Stimulated activated memory B cell treated with anti-CD40 and anti-IgM and Interleukin-4, amounts not matched to agents 10 μg/mL and 1 μg/mL and 100 μg/mL, for 72 hours (primary cell): Measurements from ENCODE around the gene CORIN.
"Not testable (repeated sequence)": the region's sequence is repeated elsewhere in the genome, so short reads cannot be mapped to it uniquely, and the experiment has no call there.

ENCODE experiments used
- ATAC-seq: fragments of 150-1000 bp; cut with Tn5 transposase; 2 replicates; pipeline ENCODE4 v1.10.0; 2021
- H3K27ac Mint-ChIP-seq: one replicate; pipeline ENCODE4 v1.8.0; 2022; ENCODE audit warnings: mild to moderate bottlenecking, mixed read lengths
- H3K27me3 Mint-ChIP-seq: one replicate; pipeline ENCODE4 v1.8.0; 2022; ENCODE audit warnings: mixed read lengths
- H3K36me3 Mint-ChIP-seq: one replicate; pipeline ENCODE4 v1.8.0; 2022; ENCODE audit warnings: mixed read lengths
- H3K4me1 Mint-ChIP-seq: one replicate; pipeline ENCODE4 v1.8.0; 2022; ENCODE audit warnings: mixed read lengths
- H3K4me3 Mint-ChIP-seq: one replicate; pipeline ENCODE4 v1.8.0; 2022; ENCODE audit warnings: mild to moderate bottlenecking, moderate library complexity, mixed read lengths
- H3K9me3 Mint-ChIP-seq: one replicate; pipeline ENCODE4 v1.8.0; 2022; ENCODE audit warnings: mixed read lengths

The CORIN gene

DNA sequence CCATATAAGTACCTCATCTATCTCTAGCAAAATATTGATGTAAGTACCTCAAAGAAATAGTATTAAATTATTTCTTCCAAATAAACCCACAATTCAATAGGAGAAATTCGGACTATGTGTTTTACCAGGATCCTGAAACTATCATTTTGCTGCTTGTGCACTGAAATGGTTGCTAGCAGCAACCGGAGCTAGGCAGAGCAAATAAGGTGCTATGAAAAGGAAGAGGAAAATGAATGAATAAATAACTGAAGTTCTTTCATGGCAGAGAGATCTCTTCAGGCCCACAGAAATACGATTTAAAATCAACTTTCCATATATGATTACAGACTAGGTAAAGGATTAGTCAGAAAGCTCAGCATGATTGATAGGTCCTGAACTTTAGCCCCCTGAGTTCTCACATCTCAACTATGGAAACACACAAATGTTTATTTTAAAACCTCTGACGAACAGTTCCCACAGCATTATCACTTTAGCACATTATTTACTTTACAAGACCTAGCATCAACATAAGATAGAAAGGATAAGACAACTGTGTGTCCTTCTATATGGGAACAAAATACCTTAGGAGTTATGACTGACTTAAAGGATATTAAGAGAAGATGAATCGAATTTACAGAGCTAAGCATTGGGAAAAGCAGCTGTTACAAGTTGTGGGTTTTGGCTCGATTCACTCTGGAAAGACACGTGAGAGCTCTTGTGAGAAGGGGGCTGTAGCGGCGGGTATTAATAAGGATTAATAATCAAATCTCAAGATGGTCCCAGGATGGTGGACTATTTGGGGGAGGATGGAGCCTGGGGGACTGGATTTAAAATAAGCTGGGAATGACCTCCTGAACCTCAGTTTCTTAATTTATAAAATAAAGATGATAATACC is 104.3 kb downstream of the CORIN start:
- ATAC-seq, result no peak
- Mint-ChIP-seq H3K27ac (no peak overlapping the region), H3K4me3 (no peak overlapping the region), H3K9me3 (peaks cover 4% of the 10 kb centered on the region), H3K4me1 (no peaks in the 10 kb centered on the region), H3K27me3 (peaks cover 22% of the 10 kb centered on the region), H3K36me3 (no peaks in the 10 kb centered on the region)

- H3K4me3 Mint-ChIP-seq, result no peak overlapping the region
- H3K36me3 Mint-ChIP-seq, result no peaks in the 10 kb centered on the region
- no peak for ATAC-seq
- H3K27ac Mint-ChIP-seq, result no peak overlapping the region
- no peaks in the 10 kb centered on the region for H3K4me1 Mint-ChIP-seq
- H3K9me3 Mint-ChIP-seq, result no peaks in the 10 kb centered on the region
- peaks cover 17% of the 10 kb centered on the region for H3K27me3 Mint-ChIP-seq
Measured at GRCh38 chr4:47731182-47731581, 106.7 kb downstream of the CORIN start.

- Mint-ChIP-seq H3K4me1 (no peaks in the 10 kb centered on the region), H3K36me3 (no peaks in the 10 kb centered on the region), H3K27ac (no peak overlapping the region), H3K9me3 (no peaks in the 10 kb centered on the region), H3K27me3 (peaks cover 19% of the 10 kb centered on the region), H3K4me3 (no peak overlapping the region)
- no peak for ATAC-seq
Measured at GRCh38 chr4:47729131-47729680, 108.7 kb downstream of the CORIN start.

GRCh38 chr4:47721892-47722575 is 115.8 kb downstream of the CORIN start:
- no peak for ATAC-seq
- H3K4me3 Mint-ChIP-seq, result no peak overlapping the region
- no peaks in the 10 kb centered on the region for H3K4me1 Mint-ChIP-seq
- H3K27me3 Mint-ChIP-seq, result peaks cover 45% of the 10 kb centered on the region
- H3K27ac Mint-ChIP-seq, result no peak overlapping the region
- H3K36me3 Mint-ChIP-seq, result no peaks in the 10 kb centered on the region
- no peaks in the 10 kb centered on the region for H3K9me3 Mint-ChIP-seq

DNA sequence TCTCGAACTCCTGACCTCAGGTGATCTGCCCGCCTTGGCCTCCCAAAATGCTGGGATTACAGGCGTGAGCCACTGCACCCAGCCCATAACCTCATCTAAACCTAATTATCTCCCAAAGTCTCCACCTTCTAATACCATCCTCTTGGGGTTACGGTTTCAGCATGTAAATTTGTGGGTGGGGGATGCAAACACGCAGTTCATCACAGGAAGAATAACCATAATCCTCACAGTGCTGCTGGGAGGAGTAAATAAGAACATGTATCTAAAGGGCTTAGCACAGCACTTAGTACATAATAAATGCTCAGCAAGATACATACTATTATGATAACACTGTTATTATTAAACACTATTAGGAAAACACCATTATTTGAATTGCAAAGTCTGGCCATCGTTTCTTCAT is 116.4 kb downstream of the CORIN start:
- H3K36me3 Mint-ChIP-seq, result no peaks in the 10 kb centered on the region
- peaks cover 47% of the 10 kb centered on the region for H3K27me3 Mint-ChIP-seq
- no peak overlapping the region for H3K27ac Mint-ChIP-seq
- no peak overlapping the region for H3K4me3 Mint-ChIP-seq
- no peak for ATAC-seq
- no peaks in the 10 kb centered on the region for H3K9me3 Mint-ChIP-seq
- H3K4me1 Mint-ChIP-seq, result no peaks in the 10 kb centered on the region

- Mint-ChIP-seq H3K36me3 (no peaks in the 10 kb centered on the region), H3K4me3 (no peak overlapping the region), H3K9me3 (no peaks in the 10 kb centered on the region), H3K4me1 (no peaks in the 10 kb centered on the region), H3K27ac (no peak overlapping the region), H3K27me3 (peaks cover 47% of the 10 kb centered on the region)
- no peak for ATAC-seq
Measured at GRCh38 chr4:47720787-47721186, 117.1 kb downstream of the CORIN start.

GRCh38 chr4:47719576-47719975 is 118.3 kb downstream of the CORIN start:
- peaks cover 47% of the 10 kb centered on the region for H3K27me3 Mint-ChIP-seq
- no peaks in the 10 kb centered on the region for H3K36me3 Mint-ChIP-seq
- H3K9me3 Mint-ChIP-seq, result no peaks in the 10 kb centered on the region
- no peak overlapping the region for H3K4me3 Mint-ChIP-seq
- no peaks in the 10 kb centered on the region for H3K4me1 Mint-ChIP-seq
- no peak overlapping the region for H3K27ac Mint-ChIP-seq
- ATAC-seq, result no peak

GRCh38 chr4:47718696-47719095 is 119.2 kb downstream of the CORIN start:
- H3K4me1 Mint-ChIP-seq, result no peaks in the 10 kb centered on the region
- H3K27ac Mint-ChIP-seq, result no peak overlapping the region
- ATAC-seq, result no peak
- peaks cover 40% of the 10 kb centered on the region for H3K27me3 Mint-ChIP-seq
- H3K36me3 Mint-ChIP-seq, result no peaks in the 10 kb centered on the region
- no peak overlapping the region for H3K4me3 Mint-ChIP-seq
- H3K9me3 Mint-ChIP-seq, result no peaks in the 10 kb centered on the region

DNA sequence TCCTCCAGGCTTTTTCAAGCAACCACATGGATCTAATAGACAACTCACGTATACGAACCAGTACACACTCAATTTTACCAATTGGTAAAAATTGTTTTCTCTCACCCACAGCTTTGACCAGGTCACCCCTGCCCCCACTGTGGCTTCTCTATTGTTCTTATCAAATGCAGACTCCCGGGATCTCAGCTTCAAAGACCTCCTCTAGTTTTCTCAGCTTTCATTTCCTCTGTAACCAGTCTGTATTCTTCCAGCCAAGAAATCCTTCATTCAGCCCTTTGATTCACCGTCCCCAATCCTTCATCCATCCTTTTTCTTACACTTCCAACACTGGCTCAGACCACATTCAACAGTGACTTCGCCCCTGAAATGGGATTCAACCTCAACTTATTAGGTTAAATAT is 120.7 kb downstream of the CORIN start:
- Mint-ChIP-seq H3K4me1 (no peaks in the 10 kb centered on the region), H3K27ac (no peak overlapping the region), H3K36me3 (no peaks in the 10 kb centered on the region), H3K9me3 (no peaks in the 10 kb centered on the region), H3K4me3 (no peak overlapping the region), H3K27me3 (peaks cover 38% of the 10 kb centered on the region)
- ATAC-seq, result no peak

GRCh38 chr4:47715716-47716416 is 122.0 kb downstream of the CORIN start:
- ATAC-seq, result no peak
- no peak overlapping the region for H3K4me3 Mint-ChIP-seq
- peaks cover 37% of the 10 kb centered on the region for H3K27me3 Mint-ChIP-seq
- no peaks in the 10 kb centered on the region for H3K9me3 Mint-ChIP-seq
- H3K27ac Mint-ChIP-seq, result no peak overlapping the region
- H3K4me1 Mint-ChIP-seq, result no peaks in the 10 kb centered on the region
- H3K36me3 Mint-ChIP-seq, result no peaks in the 10 kb centered on the region

GRCh38 chr4:47714269-47714668 is 123.6 kb downstream of the CORIN start:
- no peaks in the 10 kb centered on the region for H3K9me3 Mint-ChIP-seq
- no peak overlapping the region for H3K27ac Mint-ChIP-seq
- no peaks in the 10 kb centered on the region for H3K36me3 Mint-ChIP-seq
- no peak overlapping the region for H3K4me3 Mint-ChIP-seq
- H3K27me3 Mint-ChIP-seq, result peaks cover 44% of the 10 kb centered on the region
- no peak for ATAC-seq
- no peaks in the 10 kb centered on the region for H3K4me1 Mint-ChIP-seq

GRCh38 chr4:47713129-47713834 is 124.6 kb downstream of the CORIN start:
- Mint-ChIP-seq H3K9me3 (no peaks in the 10 kb centered on the region), H3K27ac (no peak overlapping the region), H3K4me3 (no peak overlapping the region), H3K27me3 (peaks cover 44% of the 10 kb centered on the region), H3K4me1 (no peaks in the 10 kb centered on the region), H3K36me3 (no peaks in the 10 kb centered on the region)
- no peak for ATAC-seq

GRCh38 chr4:47711646-47712045 is 126.2 kb downstream of the CORIN start:
- Mint-ChIP-seq H3K9me3 (no peaks in the 10 kb centered on the region), H3K4me3 (no peak overlapping the region), H3K36me3 (no peaks in the 10 kb centered on the region), H3K27me3 (peaks cover 37% of the 10 kb centered on the region), H3K4me1 (no peaks in the 10 kb centered on the region), H3K27ac (no peak overlapping the region)
- ATAC-seq, result no peak

GRCh38 chr4:47711183-47711582 is 126.7 kb downstream of the CORIN start:
- Mint-ChIP-seq H3K9me3 (no peaks in the 10 kb centered on the region), H3K36me3 (no peaks in the 10 kb centered on the region), H3K27me3 (peaks cover 41% of the 10 kb centered on the region), H3K4me3 (no peak overlapping the region), H3K4me1 (no peaks in the 10 kb centered on the region), H3K27ac (no peak overlapping the region)
- ATAC-seq, result no peak

DNA sequence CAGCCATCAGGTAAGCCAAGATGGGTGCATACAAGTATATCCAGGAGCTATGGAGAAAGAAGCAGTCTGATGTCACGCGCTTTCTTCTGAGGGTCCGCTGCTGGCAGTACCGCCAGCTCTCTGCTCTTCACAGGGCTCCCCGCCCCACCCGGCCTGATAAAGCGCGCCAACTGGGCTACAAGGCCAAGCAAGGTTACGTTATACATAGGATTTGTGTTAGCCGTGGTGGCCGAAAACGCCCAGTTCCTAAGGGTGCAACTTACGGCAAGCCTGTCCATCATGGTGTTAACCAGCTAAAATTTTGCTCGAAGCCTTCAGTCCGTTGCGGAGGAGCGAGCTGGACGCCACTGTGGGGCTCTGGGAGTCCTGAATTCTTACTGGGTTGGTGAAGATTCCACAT is 131.5 kb downstream of the CORIN start:
- H3K4me1 Mint-ChIP-seq, ATAC-seq, H3K36me3 Mint-ChIP-seq, H3K27ac Mint-ChIP-seq, H3K4me3 Mint-ChIP-seq, H3K9me3 Mint-ChIP-seq: not testable (repeated sequence)
- peaks cover 32% of the 10 kb centered on the region for H3K27me3 Mint-ChIP-seq
